HepG2 (cell line): ENCODE measurements around the gene ARL5B. TPM values are rescaled to one million over a fixed set of nuclear protein-coding genes. Genes with fewer than 3 reads are reported as not detected.
"Not testable (repeated sequence)": the region's sequence is repeated elsewhere in the genome, so short reads cannot be mapped to it uniquely, and the experiment has no call there.

Experiments
- ATAC-seq: fragments of 200-7000 bp; cut with Tn5 transposase; 3 replicates; pipeline ENCODE4 v1.9.1; 2020; ENCODE audit warnings: mild to moderate bottlenecking, moderate library complexity
- BruUV-seq: library from RNA; stranded (reverse); fragments of 400-500 nt; replicated peaks from 2 replicates; lab custom pipeline; 2021; lab: Mats Ljungman, UMichigan
- CTCF ChIA-PET: fragments of 300-600 bp; formaldehyde crosslinking; extraction: SDS; loops from one replicate; lab custom pipeline; 2021; ENCODE audit warnings: low total read pairs, inconsistent platforms, low intra/inter-chr PET ratio; lab: Yijun Ruan, JAX
- POLR2A ChIA-PET: fragments of 350-600 bp; sonication (Branson Sonifier 250); formaldehyde crosslinking; loops from one replicate; lab custom pipeline; 2020; ENCODE audit warnings: antibody characterized with exemption, inconsistent platforms; lab: Yijun Ruan, JAX
- DNase-seq: peaks from one replicate; pipeline ENCODE4 v3.0.0-alpha.2; 2015; ENCODE audit warnings: low spot score
- FAIRE-seq: peaks from 3 replicates; lab custom pipeline; 2011; peaks lifted over from hg19 to GRCh38; lab: Jason Lieb, UNC
- H2AFZ ChIP-seq: one replicate; pipeline ENCODE4 v1.6.1; 2011; ENCODE audit warnings: low read length, inconsistent platforms
- H3K27ac ChIP-seq: fragments of 300-600 bp; 3 replicates; pipeline ENCODE4 v1.8.0; 2011; ENCODE audit warnings: mixed run types, mild to moderate bottlenecking, mixed read lengths, low read length, inconsistent platforms; ENCODE audit not compliant: insufficient read depth; ENCODE audit errors: extremely low read length
- H3K27me3 ChIP-seq, 2 experiments: fragments of 200-600 bp in 1 of 2; 2 replicates in 1 of 2; 3 replicates in 1 of 2; pipeline versions ENCODE4 v1.6.0 to v1.8.0; 2011; ENCODE audit warnings: low read length in 2 of 2, mild to moderate bottlenecking in 2 of 2, moderate library complexity in 2 of 2, inconsistent platforms in 1 of 2; ENCODE audit not compliant: insufficient read depth in 2 of 2, control insufficient read depth in 1 of 2
- H3K36me3 ChIP-seq, 2 experiments: fragments of 200-600 bp in 1 of 2; replicated peaks in 1 of 2; 2 replicates in 1 of 2; 3 replicates in 1 of 2; pipeline versions ENCODE4 v1.5.1 to v1.8.0; 2011; ENCODE audit warnings: low read length in 2 of 2, inconsistent platforms in 1 of 2; ENCODE audit not compliant: insufficient read depth in 2 of 2, control insufficient read depth in 1 of 2
- H3K4me1 ChIP-seq: 2 replicates; pipeline ENCODE4 v1.5.1; 2012; ENCODE audit warnings: low read length, inconsistent platforms; ENCODE audit not compliant: insufficient read depth
- H3K4me2 ChIP-seq: 2 replicates; pipeline ENCODE4 v1.6.0; 2011; ENCODE audit warnings: low read depth, low read length, inconsistent platforms
- H3K4me3 ChIP-seq, 3 experiments: fragments of 200-600 bp in 1 of 3; sonication (generic), shearing (Covaris generic) in 1 of 3; replicated peaks in 1 of 3; 2 replicates each; pipeline ENCODE4 v1.5.1; 2011 to 2016; ENCODE audit warnings: low read length in 3 of 3, inconsistent platforms in 2 of 3, low read depth in 2 of 3, mild to moderate bottlenecking in 2 of 3, control low read depth in 1 of 3, mixed read lengths in 1 of 3; ENCODE audit not compliant: insufficient read depth in 1 of 3
- H3K79me2 ChIP-seq: one replicate; pipeline ENCODE4 v1.6.1; 2011; ENCODE audit warnings: low read length, inconsistent platforms; ENCODE audit not compliant: insufficient read depth
- H3K9ac ChIP-seq: 2 replicates; pipeline ENCODE4 v1.6.0; 2011; ENCODE audit warnings: mild to moderate bottlenecking, low read depth, low read length, inconsistent platforms; ENCODE audit not compliant: insufficient read depth
- H3K9me3 ChIP-seq: 2 replicates; pipeline ENCODE4 v1.5.1; 2012; ENCODE audit warnings: mild to moderate bottlenecking, low read length
- H4K20me1 ChIP-seq: 2 replicates; pipeline ENCODE4 v1.6.0; 2011; ENCODE audit warnings: inconsistent platforms, mild to moderate bottlenecking, low read length, moderate library complexity; ENCODE audit not compliant: insufficient read depth
- HOXA3 ChIP-seq: sonication (generic); formaldehyde crosslinking; IDR thresholded peaks from 2 replicates; pipeline ENCODE4 v1.5.0; 2020; ENCODE audit warnings: missing genetic modification reagents
- IRF2 ChIP-seq: IDR thresholded peaks from 2 replicates; pipeline ENCODE4 v1.6.1; 2018; ENCODE audit warnings: missing genetic modification reagents, missing compliant biosample characterization
- MAFK ChIP-seq, 2 experiments: IDR thresholded peaks in 1 of 2; conservative IDR thresholded peaks in 1 of 2; 2 replicates each; pipeline ENCODE4 v1.6.1; 2011; ENCODE audit warnings: improper control_type of control experiment in 2 of 2, low read length in 2 of 2
- PHF21A ChIP-seq: sonication (generic); formaldehyde crosslinking; IDR thresholded peaks from 2 replicates; pipeline ENCODE4 v1.5.0; 2020; ENCODE audit warnings: mild to moderate bottlenecking, missing genetic modification reagents
- SKIL ChIP-seq: sonication (generic); formaldehyde crosslinking; IDR thresholded peaks from 2 replicates; pipeline ENCODE4 v1.8.0; 2022; ENCODE audit warnings: missing genetic modification reagents, mild to moderate bottlenecking, moderate library complexity, borderline replicate concordance
- SOX13 ChIP-seq, 3 experiments: fragments of 450-650 bp in 1 of 3; sonication (generic) in 1 of 3; formaldehyde crosslinking in 1 of 3; IDR thresholded peaks in 2 of 3; conservative IDR thresholded peaks in 1 of 3; 2 replicates each; pipeline versions ENCODE4 v1.5.0 to v1.6.1; 2016 to 2020; ENCODE audit warnings: antibody characterized with exemption in 1 of 3, mild to moderate bottlenecking in 1 of 3, missing compliant biosample characterization in 1 of 3, missing genetic modification reagents in 1 of 3, moderate library complexity in 1 of 3
- SP1 ChIP-seq, 2 experiments: fragments of 450-650 bp in 1 of 2; sonication (generic) in 1 of 2; formaldehyde crosslinking in 1 of 2; IDR thresholded peaks; 2 replicates each; pipeline versions ENCODE4 v1.4.0 to v1.6.1; 2016 to 2020; ENCODE audit warnings: missing genetic modification reagents in 1 of 2
- YEATS4 ChIP-seq: sonication (generic); formaldehyde crosslinking; IDR thresholded peaks from 2 replicates; pipeline ENCODE4 v1.4.0; 2020; ENCODE audit warnings: missing genetic modification reagents, borderline replicate concordance
- ZBTB7B ChIP-seq: sonication (generic); formaldehyde crosslinking; IDR thresholded peaks from 2 replicates; pipeline ENCODE4 v1.4.0; 2020; ENCODE audit warnings: missing genetic modification reagents
- ZNF605 ChIP-seq: sonication (generic); formaldehyde crosslinking; IDR thresholded peaks from 2 replicates; pipeline ENCODE4 v1.8.0; 2022; ENCODE audit warnings: mild to moderate bottlenecking, missing genetic modification reagents
- WGBS: methylation state at CpG from one replicate; pipeline ENCODE4 v1.1.6; 2017; ENCODE audit warnings: low lambda C conversion rate; 5-methylcytosine and 5-hydroxymethylcytosine counted together
- in situ Hi-C: cut with HindIII; loops from 2 replicates; pipeline ENCODE4 v1.10.0; 2017; ENCODE audit warnings: low pct_unique_long_range_greater_than_20kb; ENCODE audit not compliant: extremely low pct_ligation_motif_present
- intact Hi-C: fragments of 100-400 bp; cut with micrococcal nuclease; formaldehyde crosslinking; loops from one replicate; pipeline ENCODE4 v1.10.0; 2022; ENCODE audit not compliant: unreplicated experiment
- polyA plus RNA-seq, 8 experiments: library from polyadenylated mRNA; depleted of rRNA in 3 of 8; stranded (reverse) in 7 of 8; unstranded in 1 of 8; fragments of >200 nt; fragmentation: Illumina TruSeq in 4 of 8; extraction: Trizol in 4 of 8; gene quantifications; 2 replicates each; pipeline versions ENCODE4 v1.2.1 to v1.2.3, GENCODE V29; 2011 to 2016; ENCODE audit warnings: low read depth in 4 of 8, missing spikeins in 1 of 8, mixed read lengths in 1 of 8; ENCODE audit not compliant: insufficient read depth in 1 of 8
- total RNA-seq, 5 experiments: library from RNA; depleted of rRNA; stranded (reverse); fragments of >200 nt; fragmentation: Illumina TruSeq; extraction: Trizol; gene quantifications; 2 replicates each; pipeline ENCODE4 v1.2.3, GENCODE V29; 2016; ENCODE audit warnings: low read depth in 1 of 5

ARL5B gene
- total and polyA plus RNA-seq, 2 of the 13 experiments (the other 11 are each of a cell fraction or from before 2014, with no cell fraction given): 26.6 to 32.7 TPM

- TF ChIP-seq SKIL: peak; percentile 61; the same call in 1 of the 2 replicates
- TF ChIP-seq SP1, SOX13 (IDR thresholded peaks at IDR 0.05): not testable (repeated sequence)
- peak; percentile 19; the same call in 1 of the 2 replicates for TF ChIP-seq SP1 (CRISPR knock-in tag; IDR thresholded peaks at IDR 0.05)
- peak; percentile 41; the same call in 1 of the 2 replicates for TF ChIP-seq ZBTB7B (CRISPR knock-in tag)
- 0 out of 2 replicates have a peak, but pooled peaks have one; percentile 33 for TF ChIP-seq PHF21A (CRISPR knock-in tag)
- peak; percentile 43; the same call in 1 of the 2 replicates for TF ChIP-seq ZNF605
- TF ChIP-seq YEATS4: 0 out of 2 replicates have a peak, but pooled peaks have one; percentile 31
- peak in 1 of 2 experiments; percentile 68; a peak in 2 of 4 replicates for TF ChIP-seq SOX13 (CRISPR knock-in tag; conservative IDR thresholded peaks at IDR 0.05 in 1 of 2, IDR thresholded peaks at IDR 0.05 in 1 of 2)
- TF ChIP-seq MAFK (conservative IDR thresholded peaks at IDR 0.05 in 1 of 2, IDR thresholded peaks at IDR 0.05 in 1 of 2; ENCODE audit: low read length in 2 of 2): 0 out of 4 replicates have a peak, but pooled peaks of 1 of the 2 experiments have one; percentile 7
- TF ChIP-seq HOXA3 (CRISPR knock-in tag): peak; percentile 66
- peak; percentile 57 for TF ChIP-seq IRF2 (CRISPR knock-in tag)
Measured at GRCh38 chr10:18627452-18628018, 31.7 kb upstream of the ARL5B start (continued).

GRCh38 chr10:18632500-18632899 lies 26.7 kb upstream of the ARL5B start:
- H3K4me3 ChIP-seq, H3K36me3 ChIP-seq, in situ Hi-C loops, H4K20me1 ChIP-seq, H2AFZ ChIP-seq, BruUV-seq, FAIRE-seq, H3K27ac ChIP-seq, POLR2A ChIA-PET, DNase-seq, H3K4me2 ChIP-seq, CTCF ChIA-PET, H3K27me3 ChIP-seq, H3K9me3 ChIP-seq, H3K79me2 ChIP-seq, ATAC-seq, intact Hi-C loops, H3K9ac ChIP-seq: not testable (repeated sequence)
- peaks cover 30% of the 10 kb centered on the region for H3K4me1 ChIP-seq
- WGBS: 96% methylated on average over 2 of the region's 3 CpGs
